ENCODE data around the gene PRDM2.
A peak's percentile ranks its signal among the peaks of the same experiment; 100 is the strongest.

The PRDM2 gene

GRCh38 chr1:13807209-13807608, 107.2 kb downstream of the PRDM2 start:
- TF ChIP-seq RARB (CRISPR knock-in tag; IDR thresholded peaks at IDR 0.05) (no peak), GLIS3 (CRISPR knock-in tag; IDR thresholded peaks at IDR 0.05) (no peak), ZNF70 (CRISPR knock-in tag; IDR thresholded peaks at IDR 0.05) (no peak), CSRNP3 (CRISPR knock-in tag; IDR thresholded peaks at IDR 0.05) (no peak), BACH2 (CRISPR knock-in tag; IDR thresholded peaks at IDR 0.05; ENCODE audit: borderline replicate concordance) (no peak), ZFP30 (CRISPR knock-in tag; IDR thresholded peaks at IDR 0.05) (no peak), CSDC2 (CRISPR knock-in tag; IDR thresholded peaks at IDR 0.05) (no peak), PPARA (CRISPR knock-in tag; IDR thresholded peaks at IDR 0.05; ENCODE audit: borderline replicate concordance) (no peak), ARNTL (CRISPR knock-in tag; IDR thresholded peaks at IDR 0.05; ENCODE audit: borderline replicate concordance, low read depth) (no peak), ZNF8 (CRISPR knock-in tag; IDR thresholded peaks at IDR 0.05) (no peak), TOX (CRISPR knock-in tag; IDR thresholded peaks at IDR 0.05; ENCODE audit: borderline replicate concordance) (no peak), PATZ1 (CRISPR knock-in tag; IDR thresholded peaks at IDR 0.05; ENCODE audit: borderline replicate concordance) (no peak), ZFP3 (CRISPR knock-in tag; IDR thresholded peaks at IDR 0.05) (no peak), SNAI2 (CRISPR knock-in tag; IDR thresholded peaks at IDR 0.05) (no peak), POU6F1 (CRISPR knock-in tag; IDR thresholded peaks at IDR 0.05; ENCODE audit: borderline replicate concordance, low read depth) (no peak), ESRRG (CRISPR knock-in tag; IDR thresholded peaks at IDR 0.05) (no peak), ZC3H10 (CRISPR knock-in tag; IDR thresholded peaks at IDR 0.05) (no peak), ISL1 (CRISPR knock-in tag; IDR thresholded peaks at IDR 0.05) (no peak)
- TF ChIP-seq, protein P1, sequence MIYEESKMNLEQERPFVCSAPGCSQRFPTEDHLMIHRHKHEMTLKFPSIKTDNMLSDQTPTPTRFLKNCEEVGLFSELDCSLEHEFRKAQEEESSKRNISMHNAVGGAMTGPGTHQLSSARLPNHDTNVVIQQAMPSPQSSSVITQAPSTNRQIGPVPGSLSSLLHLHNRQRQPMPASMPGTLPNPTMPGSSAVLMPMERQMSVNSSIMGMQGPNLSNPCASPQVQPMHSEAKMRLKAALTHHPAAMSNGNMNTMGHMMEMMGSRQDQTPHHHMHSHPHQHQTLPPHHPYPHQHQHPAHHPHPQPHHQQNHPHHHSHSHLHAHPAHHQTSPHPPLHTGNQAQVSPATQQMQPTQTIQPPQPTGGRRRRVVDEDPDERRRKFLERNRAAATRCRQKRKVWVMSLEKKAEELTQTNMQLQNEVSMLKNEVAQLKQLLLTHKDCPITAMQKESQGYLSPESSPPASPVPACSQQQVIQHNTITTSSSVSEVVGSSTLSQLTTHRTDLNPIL (CRISPR knock-in tag; IDR thresholded peaks at IDR 0.05; ENCODE audit: low read depth) = no peak
- TF ChIP-seq, protein P2, sequence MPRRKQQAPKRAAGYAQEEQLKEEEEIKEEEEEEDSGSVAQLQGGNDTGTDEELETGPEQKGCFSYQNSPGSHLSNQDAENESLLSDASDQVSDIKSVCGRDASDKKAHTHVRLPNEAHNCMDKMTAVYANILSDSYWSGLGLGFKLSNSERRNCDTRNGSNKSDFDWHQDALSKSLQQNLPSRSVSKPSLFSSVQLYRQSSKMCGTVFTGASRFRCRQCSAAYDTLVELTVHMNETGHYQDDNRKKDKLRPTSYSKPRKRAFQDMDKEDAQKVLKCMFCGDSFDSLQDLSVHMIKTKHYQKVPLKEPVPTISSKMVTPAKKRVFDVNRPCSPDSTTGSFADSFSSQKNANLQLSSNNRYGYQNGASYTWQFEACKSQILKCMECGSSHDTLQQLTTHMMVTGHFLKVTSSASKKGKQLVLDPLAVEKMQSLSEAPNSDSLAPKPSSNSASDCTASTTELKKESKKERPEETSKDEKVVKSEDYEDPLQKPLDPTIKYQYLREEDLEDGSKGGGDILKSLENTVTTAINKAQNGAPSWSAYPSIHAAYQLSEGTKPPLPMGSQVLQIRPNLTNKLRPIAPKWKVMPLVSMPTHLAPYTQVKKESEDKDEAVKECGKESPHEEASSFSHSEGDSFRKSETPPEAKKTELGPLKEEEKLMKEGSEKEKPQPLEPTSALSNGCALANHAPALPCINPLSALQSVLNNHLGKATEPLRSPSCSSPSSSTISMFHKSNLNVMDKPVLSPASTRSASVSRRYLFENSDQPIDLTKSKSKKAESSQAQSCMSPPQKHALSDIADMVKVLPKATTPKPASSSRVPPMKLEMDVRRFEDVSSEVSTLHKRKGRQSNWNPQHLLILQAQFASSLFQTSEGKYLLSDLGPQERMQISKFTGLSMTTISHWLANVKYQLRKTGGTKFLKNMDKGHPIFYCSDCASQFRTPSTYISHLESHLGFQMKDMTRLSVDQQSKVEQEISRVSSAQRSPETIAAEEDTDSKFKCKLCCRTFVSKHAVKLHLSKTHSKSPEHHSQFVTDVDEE (CRISPR knock-in tag; IDR thresholded peaks at IDR 0.05) = no peak
- ATAC-seq = peak; percentile 48

DNA sequence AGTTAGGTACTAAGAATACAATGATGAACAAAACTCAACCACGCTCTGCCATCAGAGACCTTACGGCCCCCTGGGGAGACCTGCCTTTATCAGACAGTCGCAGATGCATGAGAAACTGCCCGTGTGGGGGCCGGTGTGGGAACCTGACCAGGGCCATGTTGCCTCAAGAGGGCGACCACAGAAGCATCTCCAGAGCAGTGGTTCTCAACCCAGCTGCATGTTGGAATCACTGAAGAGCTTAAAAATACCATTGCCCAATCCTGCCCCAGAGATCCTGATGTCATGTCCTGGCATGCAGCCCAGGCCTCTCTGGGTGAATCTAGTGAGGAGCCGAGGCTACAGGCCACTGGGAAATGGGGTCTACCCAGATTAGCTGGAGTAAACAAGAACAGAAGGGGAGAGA, 108.7 kb downstream of the PRDM2 start:
- 0 out of 3 replicates have a peak, but pooled peaks have one; percentile 13 for ATAC-seq
- TF ChIP-seq ZNF565 (CRISPR knock-in tag; conservative IDR thresholded peaks at IDR 0.05; ENCODE audit: low read depth) (no peak), ZFP3 (CRISPR knock-in tag; IDR thresholded peaks at IDR 0.05) (no peak), ESRRG (CRISPR knock-in tag; IDR thresholded peaks at IDR 0.05) (no peak), OSR1 (CRISPR knock-in tag; IDR thresholded peaks at IDR 0.05) (no peak), TOX (CRISPR knock-in tag; IDR thresholded peaks at IDR 0.05; ENCODE audit: borderline replicate concordance) (no peak), ZFP30 (CRISPR knock-in tag; IDR thresholded peaks at IDR 0.05) (no peak), RARB (CRISPR knock-in tag; IDR thresholded peaks at IDR 0.05) (no peak), ZNF70 (CRISPR knock-in tag; IDR thresholded peaks at IDR 0.05) (no peak), SNAI2 (CRISPR knock-in tag; IDR thresholded peaks at IDR 0.05) (no peak), CSRNP3 (CRISPR knock-in tag; IDR thresholded peaks at IDR 0.05) (no peak), BACH2 (CRISPR knock-in tag; IDR thresholded peaks at IDR 0.05; ENCODE audit: borderline replicate concordance) (no peak), POU6F1 (CRISPR knock-in tag; IDR thresholded peaks at IDR 0.05; ENCODE audit: borderline replicate concordance, low read depth) (no peak), PPARA (CRISPR knock-in tag; IDR thresholded peaks at IDR 0.05; ENCODE audit: borderline replicate concordance) (no peak), ZC3H10 (CRISPR knock-in tag; IDR thresholded peaks at IDR 0.05) (no peak), TCF4 (CRISPR knock-in tag; IDR thresholded peaks at IDR 0.05; ENCODE audit: borderline replicate concordance) (no peak)
- TF ChIP-seq, protein P1 (CRISPR knock-in tag; IDR thresholded peaks at IDR 0.05; ENCODE audit: low read depth) = no peak

Data from SK-N-SH treated with all-trans-retinoic acid at 6 μM for 48 hours (cell line).